ENCODE data around the gene KCNJ9.
"Not testable (repeated sequence)": the region's sequence is repeated elsewhere in the genome, so short reads cannot be mapped to it uniquely, and the experiment has no call there.

The KCNJ9 gene

DNA sequence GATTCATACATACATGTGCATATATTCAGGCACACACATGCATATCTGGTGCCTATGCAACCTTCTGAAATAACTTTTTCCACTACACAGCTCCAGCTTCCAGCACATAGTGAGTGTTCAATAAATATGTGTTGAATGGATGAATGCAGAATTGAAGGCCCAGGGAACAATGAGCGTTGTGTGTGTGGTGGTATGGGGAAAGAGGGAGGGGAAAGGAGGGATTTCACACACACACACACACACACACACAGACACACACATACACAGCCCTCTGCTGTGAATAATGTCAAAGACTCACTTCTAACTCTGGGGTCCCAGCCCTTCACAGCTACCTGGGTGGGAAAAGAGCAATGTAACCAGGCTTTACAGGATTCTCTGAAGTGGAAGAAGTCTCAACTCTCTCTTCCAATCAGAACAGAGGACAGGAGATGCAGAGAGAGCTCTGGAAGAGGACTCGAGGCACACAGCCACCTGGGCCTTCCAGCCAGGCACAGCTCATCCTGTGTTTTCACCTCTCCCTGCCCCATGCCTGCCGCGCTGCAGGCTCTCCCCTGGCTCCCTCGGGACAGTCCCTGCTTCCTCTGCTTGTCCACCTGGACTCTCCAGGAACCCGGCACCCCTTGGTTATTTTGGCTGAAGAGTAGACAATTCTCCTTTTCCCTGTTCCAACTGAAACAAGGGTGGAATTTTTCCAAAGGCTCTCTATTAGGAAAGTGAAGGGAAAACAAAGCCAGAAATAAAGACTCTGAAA is 22.5 kb downstream of the KCNJ9 start:
- no peak for DNase-seq (ENCODE audit: low read depth)

DNA sequence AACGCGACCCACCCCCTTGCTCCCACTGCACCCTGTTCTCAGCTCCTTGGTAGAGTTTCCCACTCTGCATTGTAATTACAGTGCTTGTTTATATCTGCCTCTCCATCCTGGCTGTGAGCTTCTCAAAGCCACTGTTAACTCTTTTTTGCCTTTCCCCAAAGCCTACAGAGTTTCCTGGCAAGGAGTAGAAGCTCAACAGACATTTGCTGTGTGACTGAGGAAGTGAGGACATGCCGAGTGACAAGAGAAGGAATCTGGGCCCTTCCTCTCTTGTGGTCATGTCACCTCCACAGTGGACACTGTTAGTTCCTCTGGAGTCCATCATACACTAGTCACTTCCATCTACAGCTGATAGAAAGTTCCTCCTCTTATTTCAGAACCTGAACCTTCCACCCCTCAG is 23.1 kb downstream of the KCNJ9 start:
- DNase-seq (ENCODE audit: low read depth), result no peak

DNA sequence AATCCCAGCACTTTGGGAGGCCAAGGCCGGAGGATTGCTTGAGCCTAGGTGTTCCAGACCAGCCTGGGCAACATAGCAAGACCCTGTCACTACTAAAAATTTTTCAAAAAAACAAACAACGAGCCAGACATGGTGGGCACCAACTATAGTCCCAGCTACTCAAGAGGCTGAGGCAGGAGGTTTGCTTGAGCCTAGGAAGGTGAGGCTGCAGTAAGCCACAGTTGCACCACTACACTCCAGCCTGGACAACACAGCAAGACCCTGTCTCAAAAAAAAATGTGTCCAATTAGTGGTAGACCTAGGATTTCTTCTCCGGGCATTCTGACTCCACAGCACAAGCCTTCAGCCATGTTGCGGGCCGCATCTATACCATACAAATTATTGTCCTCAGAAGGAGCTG is 23.8 kb downstream of the KCNJ9 start:
- DNase-seq (ENCODE audit: low read depth), result no peak

DNA sequence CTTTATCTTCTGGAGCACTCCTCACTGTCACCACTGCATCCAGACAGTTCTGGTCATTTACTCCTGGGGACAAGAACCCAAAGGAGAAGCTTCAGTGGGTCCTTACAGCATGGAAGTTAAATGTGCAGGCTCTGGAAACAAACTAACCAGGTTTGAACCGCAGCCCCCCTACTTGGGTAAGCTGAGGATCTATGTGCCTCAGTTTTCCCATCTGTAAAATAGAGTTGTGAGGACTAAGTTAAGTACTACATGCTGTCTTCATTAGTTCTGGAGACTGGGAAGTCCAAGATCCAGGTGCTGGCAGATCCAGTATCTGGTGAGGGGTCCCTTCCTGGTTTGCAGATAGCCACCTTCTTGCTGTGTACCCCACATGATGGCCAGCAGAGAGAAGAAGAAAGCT is 26.2 kb downstream of the KCNJ9 start:
- DNase-seq (ENCODE audit: low read depth), result no peak

DNA sequence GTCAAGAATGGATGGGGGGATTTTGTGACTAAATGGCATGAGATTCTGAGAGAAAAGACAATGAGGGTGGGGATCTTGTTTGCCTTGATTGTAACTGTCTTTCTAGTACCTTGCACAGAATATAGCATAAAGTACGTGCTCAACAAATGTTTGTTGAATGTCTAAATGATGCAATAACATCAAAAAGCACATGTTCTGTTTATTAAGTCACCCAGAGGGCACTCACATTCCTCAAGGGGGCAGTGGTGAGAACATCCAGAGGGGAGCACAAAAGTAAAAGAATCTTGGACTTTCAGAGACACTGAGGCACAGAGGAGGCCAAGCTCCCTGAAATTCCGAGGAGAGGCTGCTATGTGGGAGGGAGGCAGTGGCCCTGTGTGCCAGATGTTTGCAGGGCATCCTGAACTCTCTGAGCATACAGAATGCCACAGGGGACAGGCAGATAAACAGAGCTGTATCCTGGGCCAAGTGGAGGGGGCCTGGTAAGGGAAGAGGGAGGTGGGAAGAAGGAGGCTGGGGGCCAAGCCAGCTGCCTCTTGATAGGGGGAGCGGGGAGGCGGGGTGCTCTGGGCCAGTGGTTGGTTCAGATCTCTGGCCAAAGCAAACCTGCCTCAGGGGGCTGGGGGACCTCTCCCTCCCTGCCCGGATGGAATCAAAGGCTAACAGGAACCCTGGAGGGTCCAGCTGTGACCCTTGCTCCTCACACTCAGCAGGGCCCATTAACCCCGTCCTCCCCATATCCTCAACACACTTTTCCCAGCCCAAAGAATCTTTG is 27.7 kb downstream of the KCNJ9 start:
- DNase-seq (ENCODE audit: low read depth), result no peak

DNA sequence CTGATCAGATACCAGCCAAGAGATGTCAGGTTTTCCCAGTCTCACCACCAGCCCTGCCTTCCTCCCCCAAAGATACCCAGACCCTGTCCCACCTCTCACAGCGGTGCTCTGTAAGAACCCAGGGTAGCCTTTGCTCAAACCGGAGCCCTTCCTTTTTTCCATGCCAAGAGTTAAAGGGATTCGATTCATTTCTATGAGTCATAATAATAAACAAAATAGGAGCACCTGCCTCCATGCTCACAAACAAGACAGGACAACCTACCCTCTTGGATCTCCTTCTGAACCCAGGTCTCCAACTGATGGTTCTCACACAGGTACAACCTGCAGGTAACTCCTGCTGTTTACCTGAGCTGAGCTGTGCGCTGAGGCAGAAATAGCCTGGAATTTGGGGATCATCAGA is 28.3 kb downstream of the KCNJ9 start:
- no peak for DNase-seq (ENCODE audit: low read depth)

DNA sequence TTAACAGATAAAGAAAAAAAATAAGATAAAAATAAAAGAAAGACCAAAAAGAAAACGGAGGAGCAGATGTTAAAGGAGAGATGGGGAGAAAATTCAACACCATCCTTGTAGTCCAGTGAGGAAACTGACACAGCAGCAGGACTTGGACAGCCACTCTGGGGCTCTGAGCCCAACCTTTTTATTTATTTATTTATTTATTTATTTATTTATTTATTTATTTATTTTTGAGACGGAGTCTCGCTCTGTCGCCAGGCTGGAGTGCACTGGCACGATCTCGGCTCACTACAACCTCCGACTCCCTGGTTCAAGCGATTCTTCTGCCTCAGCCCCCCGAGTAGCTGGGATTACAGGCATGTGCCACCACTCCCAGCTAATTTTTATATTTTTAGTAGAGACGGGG is 30.1 kb downstream of the KCNJ9 start:
- not testable (repeated sequence) for DNase-seq (ENCODE audit: low read depth)

DNA sequence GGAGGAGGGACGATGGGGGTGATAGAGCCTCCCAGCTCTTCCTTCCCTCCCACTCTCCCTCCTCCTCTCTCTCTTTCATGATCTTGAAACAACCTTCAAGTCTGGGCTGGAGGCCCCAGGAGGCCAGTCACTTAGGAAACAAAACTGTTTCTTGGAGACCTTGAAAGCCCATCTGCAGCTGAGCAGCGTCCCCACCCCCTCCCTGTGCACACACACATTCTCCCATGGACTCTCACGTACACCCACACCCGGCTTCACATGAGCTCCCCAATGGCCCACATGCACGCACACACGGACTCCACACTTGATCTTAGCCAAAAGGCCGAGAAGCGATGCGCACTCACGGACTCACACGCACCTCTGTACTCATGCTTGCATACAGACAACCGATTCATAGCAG is 31.0 kb downstream of the KCNJ9 start:
- no peak for DNase-seq (ENCODE audit: low read depth)

DNA sequence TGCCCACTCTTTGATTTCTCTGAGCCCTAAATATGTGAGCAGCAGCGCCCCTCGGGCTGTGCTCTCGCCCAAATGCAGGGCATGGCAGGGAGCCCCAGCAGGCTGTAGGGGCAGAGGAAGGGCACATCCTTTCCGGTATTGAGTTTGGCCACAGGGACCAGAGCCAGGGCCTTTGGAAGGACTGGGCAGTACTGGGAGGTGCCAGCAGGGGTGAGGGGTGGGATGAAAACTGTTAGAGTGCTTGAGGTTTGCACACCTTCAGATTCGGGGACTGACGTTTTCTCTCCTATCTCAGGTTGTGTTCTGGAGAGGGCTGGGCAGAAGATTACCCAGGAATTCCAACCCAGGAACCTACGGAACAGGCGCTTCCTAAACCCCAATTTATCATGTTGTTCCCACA is 32.1 kb downstream of the KCNJ9 start:
- no peak for DNase-seq (ENCODE audit: low read depth)

DNA sequence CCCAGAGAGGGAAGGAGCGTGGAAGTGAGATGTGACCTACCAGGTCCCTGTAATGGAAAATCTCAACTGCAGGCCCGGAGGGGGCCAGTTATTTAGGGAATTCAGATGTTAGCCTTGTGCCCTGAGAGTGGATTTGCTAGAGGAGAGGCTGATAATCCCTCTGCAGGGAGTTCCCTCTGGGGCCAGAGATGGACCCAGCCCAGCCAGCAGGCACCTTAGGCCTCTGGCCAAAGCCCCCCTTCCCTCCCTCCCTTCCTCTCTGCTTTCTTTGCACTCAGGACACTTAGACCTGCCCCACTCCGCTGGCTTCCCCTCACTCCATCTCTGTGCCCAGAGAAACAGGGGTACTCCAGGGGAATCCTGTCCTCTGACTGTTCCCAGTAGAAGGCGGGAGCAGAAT is 32.7 kb downstream of the KCNJ9 start:
- no peak for DNase-seq (ENCODE audit: low read depth)

DNA sequence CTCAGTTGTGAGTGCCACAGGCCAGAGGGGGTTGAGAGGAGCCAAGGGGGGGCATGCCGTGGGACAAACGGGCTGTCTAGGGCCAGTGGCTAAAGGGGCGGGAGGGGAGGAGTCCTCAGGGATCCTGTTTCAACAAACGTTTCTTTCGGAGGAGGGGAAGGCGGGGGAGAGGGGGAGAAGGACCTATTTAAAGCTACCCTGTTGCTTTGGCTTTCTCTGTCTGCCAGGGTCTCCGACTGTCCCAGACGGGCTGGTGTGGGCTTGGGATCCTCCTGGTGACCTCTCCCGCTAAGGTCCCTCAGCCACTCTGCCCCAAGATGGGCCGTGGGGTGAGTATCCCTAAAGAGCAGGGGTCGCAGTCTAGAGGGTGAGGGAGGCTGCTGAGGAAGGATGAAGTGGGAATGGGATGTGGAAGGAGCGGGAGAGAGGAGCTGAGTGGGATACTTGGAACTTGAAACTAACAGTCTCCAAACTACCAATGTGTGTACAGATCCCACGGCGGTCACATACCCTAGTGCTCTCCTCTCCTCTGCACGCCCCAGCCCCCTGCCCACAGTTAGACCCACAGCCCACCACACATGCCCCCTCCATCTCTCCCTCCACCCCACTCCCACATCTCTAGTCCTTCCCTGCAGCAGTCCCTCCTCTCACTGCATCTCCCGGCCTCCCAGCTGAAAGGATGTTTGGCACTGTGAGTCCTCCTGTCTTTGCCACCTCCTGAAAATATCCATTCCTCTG is 34.4 kb downstream of the KCNJ9 start, which contains the start of gene ATP1A2:
Gene ATP1A2 (plus strand): TSS at position 215 of the 738 bp plus-strand sequence. CDS start 103 bp downstream, at position 318.
- no peak for DNase-seq (ENCODE audit: low read depth)

DNA sequence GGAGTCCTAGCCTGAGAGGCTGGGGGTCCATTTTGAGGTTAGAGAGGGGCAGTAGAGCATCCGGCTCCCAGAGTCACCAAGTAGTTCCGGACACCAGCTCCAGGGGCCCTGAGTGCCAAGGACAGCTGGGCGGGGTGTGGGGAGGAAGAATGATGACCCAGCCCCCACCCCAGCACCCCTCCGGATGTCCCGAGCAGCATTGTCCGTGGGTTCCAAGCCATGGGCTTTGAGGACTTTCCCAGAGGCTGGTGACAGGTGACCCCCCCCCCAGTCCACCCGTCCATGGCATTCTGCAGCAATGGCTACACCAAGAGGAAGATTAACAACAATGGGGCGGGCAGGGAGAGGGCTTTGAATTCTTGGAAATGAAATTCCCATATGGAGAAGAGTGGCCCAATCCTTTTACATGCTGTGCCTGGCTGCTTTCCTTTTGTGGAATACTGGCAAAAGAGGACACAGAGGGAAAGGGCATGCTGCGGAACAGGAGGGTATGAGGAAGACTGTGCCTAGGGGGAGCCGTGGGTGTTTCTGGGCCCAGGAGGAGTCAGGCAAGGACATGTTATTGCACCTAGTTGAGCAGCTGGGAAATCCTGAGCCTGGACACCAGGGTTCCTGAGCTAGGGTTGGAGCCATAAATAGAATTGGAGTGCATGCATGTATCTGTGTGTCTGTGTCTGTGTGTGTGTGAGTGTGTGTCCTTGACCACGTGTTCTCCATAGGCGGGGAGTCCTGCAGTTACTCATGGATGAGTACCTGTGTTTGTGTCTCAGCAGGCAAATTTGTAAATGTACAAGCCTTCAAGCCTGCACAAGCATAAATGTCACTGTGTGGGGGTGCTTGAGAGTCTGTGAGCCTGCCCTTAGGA is 35.2 kb downstream of the KCNJ9 start:
- DNase-seq (ENCODE audit: low read depth), result no peak

DNA sequence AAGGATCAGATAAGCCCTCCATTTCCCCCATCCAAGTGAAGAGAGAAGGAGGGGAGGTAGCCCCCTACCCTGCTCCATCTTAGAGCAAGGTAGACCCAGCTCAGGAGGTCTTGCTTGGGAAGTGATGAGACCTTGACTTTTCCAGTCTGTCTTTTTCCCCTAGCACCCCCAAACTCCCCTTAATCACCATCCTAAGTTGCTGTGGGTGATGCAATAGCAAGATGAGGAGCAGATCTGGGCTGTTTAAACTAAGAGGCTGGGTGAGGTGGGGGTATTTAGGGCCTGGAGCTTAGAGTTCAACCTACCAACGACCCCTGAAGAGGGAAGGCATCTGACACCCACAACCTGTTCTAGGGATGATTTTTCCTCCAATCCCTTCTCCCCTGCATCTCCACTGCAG is 36.0 kb downstream of the KCNJ9 start:
- no peak for DNase-seq (ENCODE audit: low read depth)

DNA sequence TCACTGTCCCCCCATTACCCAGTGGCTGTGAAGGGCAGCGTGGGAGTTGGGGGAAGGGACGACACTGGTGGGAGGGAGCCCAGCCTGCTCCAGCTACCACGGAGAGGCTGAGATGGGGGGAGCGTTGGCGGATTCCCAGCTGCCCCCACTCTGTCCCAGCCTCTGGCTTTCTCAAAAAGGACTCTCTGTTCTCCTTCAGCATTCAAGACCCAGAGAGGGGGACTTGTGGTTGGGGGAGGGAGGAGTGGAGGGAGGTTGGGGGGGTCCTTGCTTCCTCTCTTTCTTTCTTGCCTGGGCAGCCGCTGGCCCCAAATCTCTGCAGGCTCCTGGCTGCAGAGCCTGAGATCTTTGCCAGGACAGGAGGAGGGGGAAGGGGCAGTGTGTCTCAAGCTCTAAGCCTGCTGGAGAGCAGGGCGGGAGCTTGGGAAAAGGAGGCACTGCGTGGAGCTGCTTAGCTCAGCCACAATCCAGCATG is 36.4 kb downstream of the KCNJ9 start:
- no peak for DNase-seq (ENCODE audit: low read depth)

DNA sequence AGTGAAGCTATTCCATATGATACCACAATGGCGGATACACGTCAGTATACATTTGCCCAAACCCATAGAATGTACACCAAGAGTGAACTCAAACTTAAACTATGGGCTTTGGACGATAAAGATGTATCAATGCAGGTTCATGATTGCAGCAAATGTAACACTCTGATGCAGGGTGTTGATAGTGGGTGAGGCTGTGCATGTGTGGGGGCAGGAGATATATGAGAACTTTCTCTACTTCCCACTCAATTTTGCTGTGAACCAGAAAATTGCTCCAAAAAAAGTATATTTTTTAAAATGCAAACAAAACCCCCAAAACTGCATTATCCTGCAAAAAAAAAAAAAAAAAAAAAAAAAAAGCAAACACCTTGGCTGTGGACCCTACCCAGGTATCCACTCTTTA is 37.6 kb downstream of the KCNJ9 start:
- DNase-seq (ENCODE audit: low read depth), result no peak

DNA sequence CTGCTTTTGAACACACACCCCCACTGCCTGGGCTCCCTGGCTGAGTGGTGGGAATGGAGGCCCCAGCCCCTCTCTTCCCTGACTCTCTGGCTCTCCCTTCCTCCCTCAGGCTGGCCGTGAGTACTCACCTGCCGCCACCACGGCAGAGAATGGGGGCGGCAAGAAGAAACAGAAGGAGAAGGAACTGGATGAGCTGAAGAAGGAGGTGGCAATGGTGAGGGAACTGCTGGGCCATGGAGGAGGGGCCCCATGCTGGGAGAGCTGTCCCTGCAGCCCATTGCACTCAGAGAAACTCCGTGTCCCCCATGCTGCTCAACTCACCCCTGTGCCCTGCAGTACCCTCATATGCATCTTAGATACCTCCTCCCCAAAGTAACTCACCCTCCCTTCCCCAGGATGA is 39.5 kb downstream of the KCNJ9 start:
- no peak for DNase-seq (ENCODE audit: low read depth)

DNA sequence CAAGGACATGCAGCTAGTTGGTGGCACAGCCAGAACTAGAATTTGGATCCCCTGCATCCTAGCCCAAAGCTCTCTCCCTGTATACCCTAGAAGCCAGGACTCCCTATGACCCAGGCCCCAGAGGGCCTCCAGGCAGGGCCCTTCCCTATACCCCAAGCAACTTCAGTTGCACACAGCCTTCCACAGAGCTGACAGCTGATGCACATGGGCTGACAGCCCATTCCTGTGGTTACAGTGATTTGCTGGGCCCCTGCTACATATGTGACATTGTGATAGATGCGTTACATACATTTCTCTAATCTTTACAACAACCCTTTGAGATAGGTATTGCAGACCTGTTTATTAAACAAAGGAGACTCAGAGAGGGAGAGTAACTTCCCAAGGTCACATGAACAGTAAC is 40.0 kb downstream of the KCNJ9 start:
- no peak for DNase-seq (ENCODE audit: low read depth)

DNA sequence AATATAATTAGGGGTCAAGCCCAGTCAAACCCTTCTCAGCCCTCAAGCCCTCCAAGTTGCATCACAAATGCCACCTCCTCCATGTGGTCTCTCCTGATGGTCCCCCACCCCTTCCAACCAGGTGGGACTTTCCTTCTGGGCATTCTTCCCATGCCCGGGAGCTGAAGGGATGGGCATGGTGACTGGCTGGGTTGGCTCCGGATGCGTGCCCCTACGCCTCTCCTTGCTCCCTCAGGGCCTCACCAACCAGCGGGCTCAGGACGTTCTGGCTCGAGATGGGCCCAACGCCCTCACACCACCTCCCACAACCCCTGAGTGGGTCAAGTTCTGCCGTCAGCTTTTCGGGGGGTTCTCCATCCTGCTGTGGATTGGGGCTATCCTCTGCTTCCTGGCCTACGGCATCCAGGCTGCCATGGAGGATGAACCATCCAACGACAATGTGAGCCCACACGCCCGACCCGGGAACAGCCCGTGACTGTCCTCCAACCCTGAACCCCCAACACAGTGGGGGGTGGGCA is 41.7 kb downstream of the KCNJ9 start:
- DNase-seq (ENCODE audit: low read depth), result no peak

DNA sequence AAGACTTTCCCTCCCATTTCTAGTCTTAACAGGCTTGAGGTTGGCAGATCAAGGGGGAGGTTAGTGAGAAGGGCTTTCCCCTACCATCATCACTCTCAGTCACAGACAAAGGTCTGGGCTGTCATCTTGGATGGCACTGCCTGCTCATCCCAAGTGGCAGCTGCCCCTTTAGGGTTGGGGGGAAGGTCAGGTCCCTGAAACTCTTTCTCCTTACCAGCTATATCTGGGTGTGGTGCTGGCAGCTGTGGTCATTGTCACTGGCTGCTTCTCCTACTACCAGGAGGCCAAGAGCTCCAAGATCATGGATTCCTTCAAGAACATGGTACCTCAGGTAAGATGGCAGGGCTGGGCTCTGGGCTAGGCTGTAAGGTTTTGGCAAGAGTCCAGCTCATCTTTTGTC is 42.4 kb downstream of the KCNJ9 start:
- no peak for DNase-seq (ENCODE audit: low read depth)

DNA sequence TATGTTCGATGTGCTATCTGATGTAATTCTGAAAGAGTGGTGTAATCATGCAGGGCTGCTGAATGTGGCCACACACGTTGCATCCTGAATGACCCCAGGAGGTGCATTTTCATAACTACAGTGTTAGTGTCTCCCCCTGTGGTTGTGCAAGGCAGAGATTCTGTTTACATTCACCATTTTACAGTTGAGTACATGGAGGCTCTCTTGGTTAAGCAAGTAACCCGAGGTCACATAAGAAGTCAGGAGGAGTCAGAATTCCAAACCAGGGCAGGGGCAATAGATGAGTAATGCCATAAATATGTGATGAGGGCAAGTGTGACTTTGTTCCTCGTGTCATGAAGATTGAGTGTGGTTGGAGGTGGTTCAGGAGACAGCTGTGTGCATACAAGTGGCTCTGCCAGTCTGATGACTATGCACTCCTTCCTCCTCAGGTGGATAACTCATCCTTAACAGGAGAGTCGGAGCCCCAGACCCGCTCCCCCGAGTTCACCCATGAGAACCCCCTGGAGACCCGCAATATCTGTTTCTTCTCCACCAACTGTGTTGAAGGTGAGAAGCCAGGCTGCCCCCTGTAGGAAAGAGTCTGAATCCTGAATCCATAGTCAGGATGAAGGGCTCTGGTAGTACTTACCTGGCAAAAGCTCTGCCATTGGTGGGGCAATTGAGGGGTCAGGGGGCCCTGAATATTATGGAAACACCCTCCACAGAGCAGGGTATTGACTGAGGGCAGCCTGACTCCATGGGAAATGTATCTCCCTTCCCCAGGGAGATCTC is 43.6 kb downstream of the KCNJ9 start:
- no peak for DNase-seq (ENCODE audit: low read depth)

DNA sequence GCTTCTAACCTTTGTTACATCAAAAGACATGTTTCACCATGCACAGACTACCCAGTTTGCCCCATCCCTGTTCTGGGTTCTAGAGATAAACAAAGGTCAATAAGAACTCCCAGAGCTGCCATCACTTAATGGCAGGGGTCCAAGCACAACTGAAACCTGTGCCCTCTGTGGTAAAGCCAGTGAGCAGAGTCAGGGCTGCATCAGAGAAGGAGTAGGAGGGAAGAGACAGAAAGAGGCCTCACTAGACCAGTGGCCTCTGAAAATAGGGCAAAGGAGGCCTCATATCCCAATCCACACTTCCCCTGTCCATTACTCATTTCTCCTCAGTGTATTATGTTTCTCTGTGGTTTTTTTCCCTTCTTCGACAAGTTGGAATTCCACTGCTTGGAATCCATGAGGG is 44.4 kb downstream of the KCNJ9 start:
- no peak for DNase-seq (ENCODE audit: low read depth)
